GM12874 (cell line): ENCODE measurements around the gene STK10.

ENCODE experiments used
- CTCF ChIP-seq: IDR thresholded peaks from 2 replicates; pipeline ENCODE4 v1.5.1; 2011; ENCODE audit warnings: low read depth, mild to moderate bottlenecking, control low read depth, low read length, moderate library complexity; ENCODE audit not compliant: insufficient read depth

Gene STK10

GRCh38 chr5:172143875-172144274 is 44.1 kb downstream of the STK10 start:
- TF ChIP-seq CTCF: no peak

- no peak for TF ChIP-seq CTCF
These were observed 45.3 kb downstream of the STK10 start for GRCh38 chr5:172142709-172143215.

DNA sequence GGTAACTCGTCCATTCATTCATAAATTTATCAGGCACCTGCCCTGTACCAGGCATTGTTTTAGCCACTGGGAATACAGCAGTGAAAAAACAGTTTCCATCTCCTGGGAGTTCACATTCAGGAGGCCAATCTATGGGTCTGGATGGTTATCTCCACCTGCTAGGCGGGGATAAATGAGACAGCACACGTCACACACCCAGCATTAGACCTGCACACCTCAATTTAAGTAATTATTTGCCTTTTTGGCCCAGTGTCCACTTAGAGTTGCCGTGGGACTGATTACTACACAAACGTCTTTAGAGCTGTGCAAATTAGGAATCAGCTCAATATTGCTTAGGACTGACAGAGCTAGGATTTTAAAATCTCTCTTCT is 46.1 kb downstream of the STK10 start:
- TF ChIP-seq CTCF: no peak

GRCh38 chr5:172140866-172141265 is 47.2 kb downstream of the STK10 start:
- TF ChIP-seq CTCF: no peak

DNA sequence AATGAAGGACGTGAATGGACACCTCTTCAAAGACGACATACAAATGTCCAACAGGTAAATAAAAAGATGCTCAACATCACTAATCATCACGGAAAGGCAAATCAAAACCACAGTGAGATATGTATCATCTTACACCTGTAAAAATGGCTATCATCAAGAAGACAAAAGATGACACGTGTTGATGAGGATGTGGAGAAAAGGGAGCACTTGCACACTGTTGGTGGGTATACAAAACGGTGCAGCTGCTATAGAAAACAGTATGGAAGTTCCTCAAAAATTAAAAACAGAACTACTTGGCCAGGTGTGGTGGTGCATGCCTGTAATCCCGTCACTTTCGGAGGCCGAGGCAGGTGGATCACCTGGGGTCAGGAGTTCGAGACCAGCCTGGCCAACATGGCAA is 47.9 kb downstream of the STK10 start:
- TF ChIP-seq CTCF: no peak

GRCh38 chr5:172137046-172137445 is 51.0 kb downstream of the STK10 start:
- no peak for TF ChIP-seq CTCF

GRCh38 chr5:172133359-172134029 is 54.5 kb downstream of the STK10 start:
- no peak for TF ChIP-seq CTCF

DNA sequence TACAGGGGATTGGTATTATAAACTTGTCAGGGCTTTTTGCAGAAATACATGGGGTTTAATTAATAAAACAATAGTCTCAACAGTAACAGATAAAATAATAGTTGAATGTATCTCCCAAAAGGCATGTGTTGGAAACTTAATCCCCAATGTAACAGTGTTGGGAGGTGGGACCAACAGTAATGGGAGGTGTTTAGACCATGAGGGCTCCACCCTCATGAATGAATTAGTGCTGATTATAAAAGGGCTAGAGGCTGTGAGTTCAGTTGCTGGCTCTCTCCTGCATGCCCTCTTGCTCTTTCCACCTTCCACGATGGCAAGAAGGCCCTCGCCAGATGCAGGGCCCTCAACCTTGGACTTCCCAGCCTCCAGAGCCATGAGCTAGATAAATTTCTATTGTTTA is 56.3 kb downstream of the STK10 start:
- no peak for TF ChIP-seq CTCF
